Measurements from ENCODE around the gene DNAH7. TPM values are rescaled to one million over a fixed set of nuclear protein-coding genes. Genes with fewer than 3 reads are reported as not detected.
"Not testable (repeated sequence)": the region's sequence is repeated elsewhere in the genome, so short reads cannot be mapped to it uniquely, and the experiment has no call there.

The DNAH7 gene
- total and polyA plus RNA-seq, 12 donors = 0.10 to 0.74 (median 0.23) TPM; not detected in 2

GRCh38 chr2:196096982-196097745, 28.5 kb upstream of the DNAH7 start:
- Histone ChIP-seq H3K4me1 (peaks cover 0 to 7% (median 0%) of the 10 kb centered on the region in 9 donors), H3K4me3 (no peak overlapping the region), H3K27me3 (no peaks in the 10 kb centered on the region), H3K36me3 (no peaks in the 10 kb centered on the region), H3K27ac (no peak overlapping the region), H3K9me3 (peaks cover 0 to 14% (median 0%) of the 10 kb centered on the region in 11 donors)
- no peak for ATAC-seq
- intact Hi-C loops (cut with DNase I) = no loop called here
- no peak for DNase-seq
- no peak for TF ChIP-seq CTCF (IDR thresholded peaks at IDR 0.05)
- WGBS, 2 donors = 61 to 66% methylated on average over 5 of the region's 5 CpGs

GRCh38 chr2:196096264-196096663, 27.6 kb upstream of the DNAH7 start:
- no peaks in the 10 kb centered on the region for H3K36me3 ChIP-seq
- WGBS, 2 donors = 92 to 95% methylated on average over 4 of the region's 4 CpGs
- intact Hi-C loops (cut with DNase I) = no loop called here
- DNase-seq (no peak), ATAC-seq (no peak)
- H3K4me3 ChIP-seq = no peak overlapping the region
- TF ChIP-seq CTCF (IDR thresholded peaks at IDR 0.05) = no peak
- peaks cover 0 to 5% (median 0%) of the 10 kb centered on the region in 9 donors for H3K4me1 ChIP-seq
- no peak overlapping the region for H3K27ac ChIP-seq
- H3K9me3 ChIP-seq = peaks cover 0 to 14% (median 0%) of the 10 kb centered on the region in 11 donors
- no peaks in the 10 kb centered on the region for H3K27me3 ChIP-seq

GRCh38 chr2:196089448-196089847, 20.8 kb upstream of the DNAH7 start:
- DNase-seq, H3K4me1 ChIP-seq, ATAC-seq, H3K27me3 ChIP-seq, H3K4me3 ChIP-seq, H3K27ac ChIP-seq, H3K36me3 ChIP-seq: not testable (repeated sequence)
- WGBS, 2 donors = 81 to 90% methylated on average over 5 of the region's 5 CpGs
- intact Hi-C loops (cut with DNase I) = loop anchor here in 2 of 10 donors (10.0 kb wide), 1 partner anchor 365 kb away; no protein-coding TSS in a partner anchor
- peaks cover 0 to 12% (median 0%) of the 10 kb centered on the region in 11 donors for H3K9me3 ChIP-seq

GRCh38 chr2:196088203-196088602, 19.6 kb upstream of the DNAH7 start:
- ATAC-seq (no peak), DNase-seq (no peak)
- H3K9me3 ChIP-seq = peaks cover 0 to 13% (median 0%) of the 10 kb centered on the region in 11 donors
- intact Hi-C loops (cut with DNase I) = loop anchor here in 2 of 10 donors (10.0 kb wide), 1 partner anchor 367 kb away; no protein-coding TSS in a partner anchor
- H3K4me1 ChIP-seq = no peaks in the 10 kb centered on the region
- peaks cover 0 to 2% (median 0%) of the 10 kb centered on the region in 7 donors for H3K27me3 ChIP-seq
- no peak overlapping the region for H3K27ac ChIP-seq
- H3K4me3 ChIP-seq = no peak overlapping the region
- 49 to 54% methylated on average over 2 of the region's 2 CpGs for whole genome bisulfite sequencing, 2 donors
- TF ChIP-seq CTCF (IDR thresholded peaks at IDR 0.05) = no peak
- H3K36me3 ChIP-seq = no peaks in the 10 kb centered on the region
